ENCODE data around the gene RLN1.
A peak's percentile ranks its signal among the peaks of the same experiment; 100 is the strongest.
"Not testable (repeated sequence)": the region's sequence is repeated elsewhere in the genome, so short reads cannot be mapped to it uniquely, and the experiment has no call there.

RLN1 gene

GRCh38 chr9:5305741-5306140 is 33.9 kb downstream of the RLN1 start:
- DNase-seq (no peak), ATAC-seq (replicated peaks) (no peak)
- Mint-ChIP-seq H3K27me3 (peaks cover 0 to 20% of the 10 kb centered on the region in 2 donors), H3K36me3 (ENCODE audit: insufficient read depth) (peaks cover 6% of the 10 kb centered on the region), H3K27ac (no peak overlapping the region), H3K4me3 (no peak overlapping the region), H3K4me1 (ENCODE audit: low read depth in 2 of 2) (peaks cover 15 to 23% of the 10 kb centered on the region in 2 donors), H3K9me3 (no peaks in the 10 kb centered on the region)

GRCh38 chr9:5303840-5304795 is 35.6 kb downstream of the RLN1 start, which contains the start of gene RLN2:
TSS of gene RLN2 (minus strand) at chr9:5304716. CDS start at chr9:5304580, 136 bp downstream.
- H3K27ac Mint-ChIP-seq = peak within 1 kb of the TSS in 1 of 2 donors; percentile 77
- peak; percentile 94 for ATAC-seq (replicated peaks)
- not testable (repeated sequence) for H3K9me3 Mint-ChIP-seq; H3K27me3 Mint-ChIP-seq; DNase-seq; H3K36me3 Mint-ChIP-seq (ENCODE audit: insufficient read depth)
- peak within 1 kb of the TSS; percentile 28 to 78 for H3K4me3 Mint-ChIP-seq
- peaks cover 16 to 25% of the 10 kb centered on the region in 2 donors for H3K4me1 Mint-ChIP-seq (ENCODE audit: low read depth in 2 of 2)

DNA sequence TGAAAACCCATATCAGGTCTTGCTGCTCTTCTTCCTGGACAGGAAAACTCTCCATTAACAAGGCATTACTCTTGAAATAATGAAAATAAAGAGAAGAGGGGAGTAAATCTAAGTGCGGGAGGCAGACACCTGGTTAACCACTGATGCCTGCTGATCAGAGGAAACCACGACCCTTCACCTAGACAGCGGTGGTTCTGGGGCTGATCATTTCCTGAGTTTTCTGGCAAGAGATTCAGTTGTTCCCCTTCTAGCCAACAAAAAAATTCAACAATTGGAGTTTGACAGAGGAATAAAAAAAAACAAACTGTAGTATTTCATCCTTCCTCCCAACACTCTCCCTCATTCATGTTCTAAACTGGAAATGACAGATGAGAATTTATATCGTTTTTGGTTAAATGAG is 38.1 kb downstream of the RLN1 start:
- H3K36me3 Mint-ChIP-seq (ENCODE audit: insufficient read depth) = peaks cover 6% of the 10 kb centered on the region
- DNase-seq = no peak
- peaks cover 15 to 16% of the 10 kb centered on the region in 2 donors for H3K4me1 Mint-ChIP-seq (ENCODE audit: low read depth in 2 of 2)
- peak overlapping the region; percentile 29 to 44 for H3K4me3 Mint-ChIP-seq
- H3K9me3 Mint-ChIP-seq = peaks cover 0 to 3% of the 10 kb centered on the region in 2 donors
- H3K27ac Mint-ChIP-seq = peak overlapping the region in 1 of 2 donors; percentile 32
- H3K27me3 Mint-ChIP-seq = no peaks in the 10 kb centered on the region
- ATAC-seq (replicated peaks) = peak; percentile 23

GRCh38 chr9:5292141-5292540 is 47.5 kb downstream of the RLN1 start:
- ATAC-seq (replicated peaks) (no peak), DNase-seq (no peak)
- Mint-ChIP-seq H3K9me3 (peaks cover 0 to 13% of the 10 kb centered on the region in 2 donors), H3K27ac (no peak overlapping the region), H3K36me3 (ENCODE audit: insufficient read depth) (no peaks in the 10 kb centered on the region), H3K4me1 (ENCODE audit: low read depth in 2 of 2) (no peaks in the 10 kb centered on the region), H3K27me3 (peaks cover 16% of the 10 kb centered on the region in 2 donors), H3K4me3 (no peak overlapping the region)

DNA sequence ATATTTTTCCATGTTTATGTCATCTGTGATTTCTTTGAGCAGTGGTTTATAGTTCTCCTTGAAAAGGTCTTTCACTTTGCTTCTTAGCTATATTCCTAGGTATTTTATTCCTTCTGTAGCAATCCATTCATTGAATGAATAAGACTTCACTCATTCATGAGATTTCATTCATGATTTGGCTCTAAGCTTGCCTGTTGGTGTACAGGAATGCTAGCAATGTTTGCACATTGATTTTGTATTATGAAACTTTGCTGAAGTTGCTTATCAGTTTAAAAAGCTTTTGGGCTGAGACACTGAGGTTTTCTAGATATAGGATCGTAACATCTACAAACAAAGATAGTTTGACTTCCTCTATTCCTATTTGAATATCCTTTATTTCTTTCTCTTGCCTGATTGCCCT is 51.1 kb downstream of the RLN1 start:
- Mint-ChIP-seq H3K27ac (no peak overlapping the region), H3K27me3 (peaks cover 16% of the 10 kb centered on the region in 2 donors), H3K36me3 (ENCODE audit: insufficient read depth) (no peaks in the 10 kb centered on the region), H3K4me3 (no peak overlapping the region), H3K9me3 (peaks cover 0 to 8% of the 10 kb centered on the region in 2 donors), H3K4me1 (ENCODE audit: low read depth in 2 of 2) (peaks cover 0 to 4% of the 10 kb centered on the region in 2 donors)
- ATAC-seq (replicated peaks) (no peak), DNase-seq (no peak)

GRCh38 chr9:5286262-5286661 is 53.4 kb downstream of the RLN1 start:
- no peaks in the 10 kb centered on the region for H3K36me3 Mint-ChIP-seq (ENCODE audit: insufficient read depth)
- no peak for ATAC-seq (replicated peaks)
- peaks cover 0 to 4% of the 10 kb centered on the region in 2 donors for H3K4me1 Mint-ChIP-seq (ENCODE audit: low read depth in 2 of 2)
- DNase-seq = no peak
- H3K9me3 Mint-ChIP-seq = peaks cover 0 to 8% of the 10 kb centered on the region in 2 donors
- peaks cover 16% of the 10 kb centered on the region in 2 donors for H3K27me3 Mint-ChIP-seq
- no peak overlapping the region for H3K4me3 Mint-ChIP-seq
- no peak overlapping the region for H3K27ac Mint-ChIP-seq
